Activated CD4-positive, alpha-beta T cell treated with anti-CD3 and anti-CD28 coated beads, Interleukin-10, Interleukin-2, amounts not matched to agents 100 ng/mL and 50 ng/mL, durations not matched to agents 16 hours and 8 hours (primary cell): ENCODE results near the gene APBA2.

Experiments
- DNase-seq: peaks from one replicate; pipeline ENCODE4 v3.0.0-alpha.2; 2020

Gene APBA2

GRCh38 chr15:28897861-28898585 lies 12.2 kb downstream of the APBA2 start:
- DNase-seq: no peak

DNA sequence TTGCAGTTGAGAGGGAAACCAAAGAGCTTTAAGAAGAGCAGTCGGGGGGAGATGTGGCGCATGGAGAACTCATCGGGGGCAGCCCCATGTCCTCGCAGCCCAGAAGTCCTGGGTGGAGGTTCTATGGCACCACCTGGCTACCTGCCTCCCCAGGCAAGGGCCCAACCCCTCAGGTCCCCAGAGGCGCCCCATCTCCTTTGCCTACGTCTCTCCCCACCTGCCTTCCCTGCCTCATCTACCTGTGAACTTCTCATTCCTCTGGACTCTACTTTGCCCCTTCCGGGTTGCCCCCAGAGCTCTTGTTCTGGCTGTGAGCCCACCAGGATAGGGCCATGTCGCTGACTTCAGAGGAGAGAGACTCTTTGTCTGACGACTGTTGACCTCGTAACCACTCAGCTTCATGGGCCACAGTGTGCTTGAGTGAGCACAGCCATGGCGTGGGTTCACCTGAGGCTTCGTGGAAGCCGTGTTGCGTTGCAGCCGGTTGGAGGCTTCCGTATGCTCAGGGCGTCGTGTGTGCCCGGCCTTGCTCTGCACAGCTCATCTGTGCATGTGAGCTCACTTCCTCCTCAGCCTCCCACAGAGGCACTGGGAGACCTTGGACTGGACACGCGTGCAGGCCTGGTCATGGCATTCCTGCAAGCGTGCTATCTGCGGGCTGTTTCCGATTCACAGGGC lies 13.4 kb downstream of the APBA2 start:
- no peak for DNase-seq

DNA sequence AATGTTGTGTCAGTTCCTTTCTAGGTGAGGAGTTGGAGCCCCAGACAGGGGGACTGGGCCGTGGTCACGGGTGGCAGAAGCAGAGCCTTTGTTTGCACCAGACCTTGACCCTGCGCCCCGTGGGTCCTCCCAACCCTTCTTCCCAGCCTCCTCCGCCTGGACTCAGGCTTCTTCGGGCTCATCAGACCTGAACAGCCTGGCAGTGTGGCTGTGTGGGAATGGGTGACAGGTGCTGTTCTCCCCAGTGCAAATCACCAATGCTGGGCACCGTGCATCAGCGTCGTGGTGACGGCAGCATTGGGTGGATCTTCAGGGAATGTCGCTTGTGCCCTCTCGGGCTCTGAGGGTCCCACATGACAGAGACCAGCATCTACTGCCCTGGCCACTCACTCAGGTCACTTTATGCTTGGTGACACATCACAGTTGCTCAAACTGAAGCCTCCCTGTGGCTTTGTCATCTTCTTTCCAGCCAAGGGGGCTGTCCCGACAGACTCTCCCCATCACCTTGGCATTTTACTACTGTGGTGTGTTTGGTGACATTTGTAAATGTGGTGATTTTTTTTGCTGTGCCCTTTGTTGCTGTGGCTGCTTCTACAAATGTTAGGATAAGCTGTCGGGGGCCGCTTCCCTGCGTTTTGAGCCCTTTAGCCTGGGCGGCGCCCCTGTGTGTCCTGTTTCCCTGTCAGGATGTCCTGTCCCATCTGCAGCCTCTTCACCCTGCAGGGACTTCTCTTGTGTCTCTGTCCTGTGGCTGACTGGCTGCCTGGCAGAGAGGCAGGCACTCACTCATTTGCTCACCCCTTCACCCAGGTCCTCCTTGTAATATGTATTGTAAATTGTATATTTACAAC lies 14.5 kb downstream of the APBA2 start:
- DNase-seq: no peak

DNA sequence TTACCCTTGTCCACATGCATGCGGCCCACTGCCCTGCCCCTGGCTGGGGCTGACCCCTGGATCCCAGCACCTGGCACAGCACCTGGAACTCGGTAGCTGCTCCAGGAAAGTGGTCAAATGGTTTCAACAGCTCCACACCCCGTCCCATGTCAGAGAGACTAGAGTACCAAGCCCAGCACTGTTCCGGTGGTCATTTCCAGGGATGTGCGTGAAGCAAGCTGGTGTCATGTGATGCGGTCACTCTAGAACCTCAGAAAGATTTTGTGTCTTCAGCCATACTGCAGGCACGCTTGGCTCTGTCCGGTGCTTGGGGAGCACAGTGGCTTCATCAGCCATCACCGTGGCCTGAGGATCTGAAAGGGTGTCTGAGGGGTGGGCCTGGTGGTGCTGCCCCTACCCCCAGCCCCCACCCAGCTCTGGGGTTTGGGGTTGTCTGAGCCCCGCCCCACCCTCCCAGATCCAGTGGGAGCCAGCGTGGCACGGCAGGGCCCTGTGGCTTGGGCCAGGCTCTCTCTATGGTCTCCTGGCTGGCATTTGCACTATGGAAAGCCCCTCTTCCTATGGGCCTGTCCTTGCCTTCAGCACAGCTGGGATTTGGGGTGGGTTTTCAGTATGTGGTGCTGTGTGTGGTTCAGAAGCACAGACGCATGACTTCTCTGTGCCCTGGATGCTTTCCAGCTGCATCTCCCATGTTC lies 15.3 kb downstream of the APBA2 start:
- DNase-seq: no peak

- DNase-seq: no peak
Observed at GRCh38 chr15:28901587-28901980, 15.8 kb downstream of the APBA2 start.

DNA sequence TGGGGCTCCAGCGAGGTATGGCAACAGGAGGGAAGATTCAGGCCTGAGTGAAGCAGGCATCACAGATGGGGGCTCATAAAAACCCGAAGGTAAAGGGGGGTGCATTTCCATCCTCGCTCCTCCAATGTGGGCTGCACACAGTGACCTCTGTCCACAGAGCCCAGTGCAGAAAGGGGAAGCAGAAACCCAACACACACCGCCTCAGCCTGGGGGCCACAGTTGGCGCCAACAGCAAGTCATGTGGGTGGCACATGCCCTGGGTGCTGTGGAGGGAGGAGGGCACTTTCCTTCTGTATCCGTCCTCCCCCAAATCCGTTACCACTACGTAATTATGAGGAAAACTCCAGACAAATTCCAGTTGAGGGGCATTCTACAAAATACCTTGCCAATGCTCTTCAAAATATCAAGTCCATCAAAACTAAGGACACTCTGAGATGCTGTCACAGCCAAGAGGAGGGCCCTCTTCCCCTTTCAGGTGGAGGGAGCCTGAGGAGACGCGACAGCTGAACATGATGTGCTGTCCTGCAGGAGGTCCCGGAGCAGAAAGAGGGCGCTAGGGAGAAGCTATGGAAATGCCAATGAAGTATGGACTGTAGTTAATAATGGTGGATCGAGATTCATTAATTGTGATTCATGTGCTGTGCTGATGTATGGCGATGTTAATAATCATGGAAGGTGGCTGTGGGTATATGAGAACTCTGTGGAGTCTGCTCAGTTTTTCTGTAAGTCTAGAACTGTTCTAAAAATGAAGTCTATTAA lies 16.4 kb downstream of the APBA2 start:
- DNase-seq: no peak

DNA sequence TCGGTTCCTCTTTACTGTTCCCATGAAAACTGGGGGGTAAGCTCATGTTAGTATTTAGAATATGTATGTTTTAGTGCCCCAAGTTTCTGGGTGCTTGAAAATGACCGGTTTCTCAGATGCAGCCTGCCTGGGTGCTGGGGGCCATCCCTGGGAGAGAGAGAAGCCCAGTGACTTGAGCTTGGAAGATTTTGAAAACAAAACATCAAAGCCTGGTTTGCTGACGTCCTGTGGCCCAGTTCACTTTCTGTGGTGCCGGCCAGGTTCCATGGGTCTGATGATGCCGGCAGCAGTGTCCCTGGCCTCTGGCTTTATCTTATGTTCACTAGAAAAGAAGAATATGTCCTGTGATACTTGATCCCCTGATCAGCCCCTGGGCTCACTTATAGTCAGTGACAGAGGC lies 17.1 kb downstream of the APBA2 start:
- no peak for DNase-seq

GRCh38 chr15:28903555-28903954 lies 17.8 kb downstream of the APBA2 start:
- DNase-seq: no peak

GRCh38 chr15:28904003-28904402 lies 18.2 kb downstream of the APBA2 start:
- DNase-seq: no peak

DNA sequence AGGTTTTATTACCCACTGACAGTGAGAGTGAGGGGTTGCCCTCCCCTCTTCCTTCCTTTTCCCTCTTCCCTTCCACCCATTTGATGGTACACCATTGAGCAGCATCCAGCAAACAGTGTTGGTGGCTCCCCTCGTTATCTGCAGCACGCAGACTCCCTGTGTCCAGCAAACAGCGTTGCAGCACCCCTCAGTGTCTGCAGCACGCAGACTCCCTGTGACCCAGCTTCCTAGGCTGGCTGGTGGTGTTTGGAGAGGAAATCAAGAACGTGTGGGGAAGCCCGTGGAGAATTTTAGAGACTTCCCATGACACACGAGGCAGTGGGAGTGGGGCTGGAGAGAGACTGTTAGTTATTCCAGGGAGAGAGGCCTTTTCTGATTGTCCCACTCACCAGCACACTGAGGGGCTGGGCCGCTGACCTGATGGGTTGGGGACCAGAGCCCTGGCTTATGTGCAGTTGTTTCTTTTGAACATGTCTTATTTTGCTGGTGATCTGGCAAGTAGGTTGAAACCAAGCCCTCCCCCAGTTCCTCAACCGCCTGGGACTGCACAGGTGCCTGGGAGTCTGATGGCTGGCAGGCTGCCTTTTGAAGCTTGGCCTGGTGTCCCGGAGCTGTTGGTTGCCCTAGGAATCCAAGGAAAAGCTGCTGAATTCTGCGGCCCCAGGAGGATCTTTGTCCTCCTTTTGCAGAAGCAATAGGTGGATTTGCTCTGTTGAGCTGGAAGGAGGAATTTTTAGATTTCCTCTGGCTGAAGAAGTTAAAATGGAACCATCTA lies 19.0 kb downstream of the APBA2 start:
- no peak for DNase-seq

DNA sequence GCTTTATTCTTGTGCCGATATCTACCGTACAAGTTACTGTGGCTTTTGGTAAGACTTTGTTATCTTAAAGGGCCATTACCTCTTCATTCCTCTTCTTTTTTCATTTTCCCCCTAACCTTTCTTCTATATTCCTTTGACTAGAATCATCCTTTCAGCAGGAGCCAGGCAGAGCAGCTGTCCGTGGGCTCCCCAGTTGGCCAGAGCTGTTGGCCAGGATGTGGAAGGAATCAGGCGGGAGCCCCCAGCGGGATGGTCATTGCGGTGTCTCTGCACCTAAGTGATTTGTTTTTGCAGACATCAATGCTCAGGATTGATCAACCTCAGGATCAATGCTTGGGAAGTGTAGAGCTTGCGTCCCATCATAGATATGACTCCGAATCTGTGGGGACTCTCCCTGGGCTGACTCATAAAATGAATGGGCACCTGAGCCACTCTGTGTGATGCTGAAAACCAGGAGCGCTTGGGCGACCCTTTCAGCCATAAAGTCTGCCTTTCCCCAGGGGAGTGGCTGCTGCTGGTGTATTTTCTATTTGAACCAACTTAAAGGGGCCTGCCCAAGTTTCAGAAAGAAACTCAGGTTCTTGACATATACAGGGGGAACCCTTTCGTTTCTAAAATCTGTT lies 21.7 kb downstream of the APBA2 start:
- DNase-seq: no peak

- DNase-seq: no peak
Observed at GRCh38 chr15:28909958-28910500, 24.3 kb downstream of the APBA2 start.

GRCh38 chr15:28911310-28911931 lies 25.6 kb downstream of the APBA2 start:
- DNase-seq: no peak

GRCh38 chr15:28912422-28912821 lies 26.6 kb downstream of the APBA2 start:
- DNase-seq: no peak

- DNase-seq: no peak
Observed at GRCh38 chr15:28913171-28913765, 27.5 kb downstream of the APBA2 start.

DNA sequence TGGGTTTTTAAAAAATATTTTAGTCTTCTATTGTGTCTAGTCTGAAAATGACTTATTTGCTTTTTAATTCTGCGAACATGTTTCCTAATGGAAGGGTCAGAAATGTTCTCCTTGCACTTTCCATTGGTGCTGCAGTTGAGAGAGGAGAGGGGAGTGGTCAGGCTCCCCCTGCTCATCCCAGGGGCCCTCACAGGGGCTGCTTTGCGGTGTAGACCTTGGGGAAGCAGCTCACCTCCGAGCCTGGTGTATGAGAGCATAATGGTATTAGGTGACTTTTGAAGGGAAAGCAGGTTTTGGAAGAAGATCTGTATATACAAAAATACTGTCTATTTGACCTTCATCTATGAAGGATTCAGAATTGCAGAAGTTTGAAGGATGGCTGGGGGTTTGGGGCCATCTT lies 28.3 kb downstream of the APBA2 start:
- no peak for DNase-seq

DNA sequence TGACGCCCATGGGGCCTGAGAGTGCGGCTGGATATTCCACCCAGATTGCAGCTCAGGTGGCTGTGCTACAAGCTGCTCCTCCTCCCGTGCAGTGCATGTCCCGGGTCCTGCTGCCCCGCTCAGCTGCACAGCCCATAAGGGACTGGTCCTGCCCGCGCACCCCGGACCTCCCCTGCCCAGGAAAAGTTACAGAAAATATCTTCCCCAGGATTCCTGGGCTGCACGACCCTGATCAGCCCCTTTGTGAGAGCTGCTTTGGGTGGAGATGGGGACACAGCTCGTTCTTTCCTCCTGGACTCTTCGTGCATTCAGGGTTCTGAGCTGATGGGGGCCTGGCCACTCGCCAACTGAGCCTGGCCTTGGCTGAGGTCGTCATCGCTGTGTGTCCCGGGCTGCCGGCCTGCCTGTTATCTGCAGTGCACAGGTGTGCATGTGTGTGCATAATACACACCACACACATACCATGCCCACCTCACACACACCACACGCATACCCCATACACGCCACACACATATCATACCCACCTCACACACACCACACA lies 28.8 kb downstream of the APBA2 start:
- DNase-seq: no peak

- no peak for DNase-seq
Observed at GRCh38 chr15:28915041-28915810, 29.5 kb downstream of the APBA2 start.

GRCh38 chr15:28915935-28916334 lies 30.2 kb downstream of the APBA2 start:
- DNase-seq: no peak
